SU-DHL-6 (cell line): ENCODE data around the gene IL20RA.

Experiments used
- H2AFZ ChIP-seq: fragments of 200-600 bp; sonication (generic); 2 replicates; pipeline ENCODE4 v1.6.1; 2014; ENCODE audit warnings: low read depth, mild to moderate bottlenecking, moderate library complexity, mixed read lengths, antibody characterized with exemption, low read length; ENCODE audit not compliant: severe bottlenecking
- H3F3A ChIP-seq: fragments of 200-600 bp; shearing (Covaris generic); 2 replicates; pipeline ENCODE4 v1.6.0; 2016; ENCODE audit warnings: antibody characterized with exemption, mild to moderate bottlenecking; ENCODE audit not compliant: insufficient read depth
- H3K27ac ChIP-seq: fragments of 200-600 bp; sonication (generic); 2 replicates; pipeline ENCODE4 v1.5.1; 2016; ENCODE audit warnings: low read depth, mild to moderate bottlenecking, low read length, moderate library complexity, mixed read lengths
- H3K27me3 ChIP-seq: fragments of 200-600 bp; sonication (generic), shearing (Covaris generic); 2 replicates; pipeline ENCODE4 v1.6.0; 2014; ENCODE audit warnings: mild to moderate bottlenecking, low read length
- H3K36me3 ChIP-seq: fragments of 200-600 bp; sonication (generic); 2 replicates; pipeline ENCODE4 v1.6.1; 2014; ENCODE audit warnings: mild to moderate bottlenecking, low read length, mixed read lengths
- H3K4me2 ChIP-seq: fragments of 300-600, 200-600 bp; shearing (Covaris generic), sonication (generic); 2 replicates; pipeline ENCODE4 v1.6.0; 2014; ENCODE audit warnings: low read length, low read depth, mild to moderate bottlenecking; ENCODE audit not compliant: poor library complexity, severe bottlenecking
- H3K4me3 ChIP-seq: fragments of 200-600 bp; sonication (generic); 2 replicates; pipeline ENCODE4 v1.5.1; 2014; ENCODE audit warnings: antibody characterized with exemption, low read length, mild to moderate bottlenecking, mixed read lengths; ENCODE audit not compliant: insufficient read depth, poor library complexity, severe bottlenecking
- H3K79me2 ChIP-seq: fragments of 200-600 bp; sonication (generic); 2 replicates; pipeline ENCODE4 v1.6.1; 2014; ENCODE audit warnings: mild to moderate bottlenecking, low read length, moderate library complexity; ENCODE audit not compliant: insufficient read depth
- H3K9ac ChIP-seq: fragments of 200-600 bp; sonication (generic); 2 replicates; pipeline ENCODE4 v1.7.0; 2014; ENCODE audit warnings: mild to moderate bottlenecking, low read length
- H3K9me2 ChIP-seq: fragments of 200-600 bp; sonication (generic); replicated peaks from 2 replicates; pipeline ENCODE4 v1.6.1; 2014; ENCODE audit warnings: low read length; ENCODE audit not compliant: insufficient read depth
- H3K9me3 ChIP-seq: fragments of 200-600 bp; sonication (generic); 2 replicates; pipeline ENCODE4 v1.6.1; 2014; ENCODE audit warnings: low read length, mixed read lengths; ENCODE audit not compliant: insufficient read depth
- H4K20me1 ChIP-seq: fragments of 200-600 bp; sonication (generic); 2 replicates; pipeline ENCODE4 v1.6.1; 2014; ENCODE audit warnings: low read depth, mild to moderate bottlenecking, antibody characterized with exemption, low read length, moderate library complexity, mixed read lengths
- CTCF ChIP-seq: fragments of 200-600 bp; sonication (generic); IDR thresholded peaks from one replicate; pipeline ENCODE4 v1.5.1; 2017; ENCODE audit warnings: antibody characterized with exemption, mild to moderate bottlenecking, low read length, moderate library complexity; ENCODE audit not compliant: insufficient read depth, poor library complexity, severe bottlenecking
- EZH2phosphoT487 ChIP-seq: fragments of 200-600 bp; sonication (generic), shearing (Covaris generic); conservative IDR thresholded peaks from 2 replicates; pipeline ENCODE4 v1.6.1; 2018; ENCODE audit warnings: mild to moderate bottlenecking, antibody characterized with exemption, low read length, moderate library complexity, mixed read lengths

Gene IL20RA

GRCh38 chr6:136991646-136992045, 53.1 kb downstream of the IL20RA start:
- H3K9me3 ChIP-seq, result no peaks in the 10 kb centered on the region
- H3F3A ChIP-seq, result no peaks in the 10 kb centered on the region
- no peak overlapping the region for H3K27ac ChIP-seq
- H3K27me3 ChIP-seq, result no peaks in the 10 kb centered on the region
- no peak overlapping the region for H2AFZ ChIP-seq
- H3K9ac ChIP-seq, result no peak overlapping the region
- H4K20me1 ChIP-seq, result no peaks in the 10 kb centered on the region
- no peaks in the 10 kb centered on the region for H3K79me2 ChIP-seq
- no peak overlapping the region for H3K4me3 ChIP-seq
- no peak for TF ChIP-seq CTCF
- no peak for TF ChIP-seq EZH2phosphoT487
- no peaks in the 10 kb centered on the region for H3K9me2 ChIP-seq
- no peaks in the 10 kb centered on the region for H3K36me3 ChIP-seq
- no peak overlapping the region for H3K4me2 ChIP-seq

- TF ChIP-seq EZH2phosphoT487 (no peak), CTCF (no peak)
- Histone ChIP-seq H2AFZ (no peak overlapping the region), H3K79me2 (no peaks in the 10 kb centered on the region), H3K27me3 (no peaks in the 10 kb centered on the region), H3K4me2 (no peak overlapping the region), H3F3A (no peaks in the 10 kb centered on the region), H3K9me2 (no peaks in the 10 kb centered on the region), H3K36me3 (no peaks in the 10 kb centered on the region), H3K9me3 (no peaks in the 10 kb centered on the region), H3K9ac (no peak overlapping the region), H3K27ac (no peak overlapping the region), H3K4me3 (no peak overlapping the region), H4K20me1 (no peaks in the 10 kb centered on the region)
Measured at GRCh38 chr6:136990754-136991153, 54.0 kb downstream of the IL20RA start.

GRCh38 chr6:136990242-136990578, 54.6 kb downstream of the IL20RA start:
- no peaks in the 10 kb centered on the region for H4K20me1 ChIP-seq
- H3K36me3 ChIP-seq, result no peaks in the 10 kb centered on the region
- H3K4me3 ChIP-seq, result no peak overlapping the region
- no peaks in the 10 kb centered on the region for H3F3A ChIP-seq
- no peaks in the 10 kb centered on the region for H3K27me3 ChIP-seq
- no peak overlapping the region for H3K4me2 ChIP-seq
- no peak overlapping the region for H2AFZ ChIP-seq
- H3K27ac ChIP-seq, result no peak overlapping the region
- no peaks in the 10 kb centered on the region for H3K9me3 ChIP-seq
- H3K9ac ChIP-seq, result no peak overlapping the region
- no peaks in the 10 kb centered on the region for H3K79me2 ChIP-seq
- no peak for TF ChIP-seq CTCF
- no peak for TF ChIP-seq EZH2phosphoT487
- H3K9me2 ChIP-seq, result no peaks in the 10 kb centered on the region
